Measurements from ENCODE around the gene RAD51B.

The RAD51B gene

GRCh38 chr14:68399971-68400370 lies 580.4 kb downstream of the RAD51B start:
- no peak for DNase-seq

GRCh38 chr14:68401317-68401716 lies 581.7 kb downstream of the RAD51B start:
- DNase-seq: no peak

GRCh38 chr14:68401855-68402254 lies 582.3 kb downstream of the RAD51B start:
- no peak for DNase-seq

GRCh38 chr14:68402525-68403101 lies 583.0 kb downstream of the RAD51B start:
- no peak for DNase-seq

GRCh38 chr14:68403191-68404145 lies 583.9 kb downstream of the RAD51B start:
- DNase-seq: no peak

GRCh38 chr14:68404146-68404527 lies 584.6 kb downstream of the RAD51B start:
- DNase-seq: no peak

- no peak for DNase-seq
These were observed 585.1 kb downstream of the RAD51B start for GRCh38 chr14:68404652-68405183.

GRCh38 chr14:68405961-68406360 lies 586.4 kb downstream of the RAD51B start:
- no peak for DNase-seq

- no peak for DNase-seq
These were observed 587.7 kb downstream of the RAD51B start for GRCh38 chr14:68407285-68407684.

GRCh38 chr14:68407825-68408224 lies 588.2 kb downstream of the RAD51B start:
- DNase-seq: no peak

- DNase-seq: no peak
These were observed 589.1 kb downstream of the RAD51B start for GRCh38 chr14:68408680-68409079.

- no peak for DNase-seq
These were observed 589.8 kb downstream of the RAD51B start for GRCh38 chr14:68409387-68409786.

GRCh38 chr14:68412505-68413465 lies 593.2 kb downstream of the RAD51B start:
- no peak for DNase-seq

- DNase-seq: no peak
These were observed 593.9 kb downstream of the RAD51B start for GRCh38 chr14:68413509-68413908.

- DNase-seq: no peak
These were observed 594.5 kb downstream of the RAD51B start for GRCh38 chr14:68414121-68414520.

- DNase-seq: no peak
These were observed 596.6 kb downstream of the RAD51B start for GRCh38 chr14:68416171-68416570.

GRCh38 chr14:68417009-68417650 lies 597.6 kb downstream of the RAD51B start:
- no peak for DNase-seq

- DNase-seq: no peak
These were observed 598.9 kb downstream of the RAD51B start for GRCh38 chr14:68418174-68419118.

- DNase-seq: no peak
These were observed 600.8 kb downstream of the RAD51B start for GRCh38 chr14:68420350-68420749.

GRCh38 chr14:68421116-68421515 lies 601.5 kb downstream of the RAD51B start:
- no peak for DNase-seq

- DNase-seq: no peak
These were observed 604.1 kb downstream of the RAD51B start for GRCh38 chr14:68423686-68424085.

Data from NCI-H2107 (cell line).